B cell (primary cell): ENCODE results near the gene MBP. TPM values are rescaled to one million over a fixed set of nuclear protein-coding genes. Genes with fewer than 3 reads are reported as not detected.

ENCODE experiments used
- ATAC-seq: fragments of 200-7000 bp; cut with Tn5 transposase; one replicate; pipeline ENCODE4 v1.10.0; 2021; ENCODE audit warnings: low read depth, mild to moderate bottlenecking, moderate number of reproducible peaks, moderate library complexity
- CTCF ChIA-PET: fragments of 350-600 bp; sonication (Branson Sonifier 250); formaldehyde crosslinking; loops from one replicate; lab custom pipeline; 2021; ENCODE audit warnings: antibody characterized with exemption, inconsistent platforms; lab: Charles Lee
- POLR2A ChIA-PET: fragments of 350-600 bp; sonication (Branson Sonifier 250); formaldehyde crosslinking; loops from one replicate; lab custom pipeline; 2021; ENCODE audit warnings: antibody characterized with exemption; lab: Charles Lee
- DNase-seq: peaks from one replicate; pipeline ENCODE4 v3.0.0; 2013
- H2AFZ ChIP-seq: 2 replicates; pipeline ENCODE4 v1.6.1; 2012; ENCODE audit warnings: mild to moderate bottlenecking, low read depth, low read length; ENCODE audit not compliant: insufficient read depth, poor library complexity, severe bottlenecking
- H3K27ac ChIP-seq, 2 donors: 1 replicate in 1 of 2; 2 replicates in 1 of 2; pipeline ENCODE4 v1.5.1; 2012 to 2013; ENCODE audit warnings: low read length in 2 of 2, mild to moderate bottlenecking in 2 of 2, moderate library complexity in 1 of 2
- H3K27me3 ChIP-seq, 4 experiments: fragments of 200-600 bp in 1 of 4; sonication (generic) in 1 of 4; replicated peaks in 1 of 4; 1 replicate in 2 of 4; 2 replicates in 2 of 4; pipeline versions ENCODE4 v1.6.1 to v1.7.0; 2013 to 2016; ENCODE audit warnings: low read length in 3 of 4, mild to moderate bottlenecking in 2 of 4, mixed read lengths in 1 of 4, moderate library complexity in 1 of 4; ENCODE audit not compliant: insufficient read depth in 4 of 4, control insufficient read depth in 3 of 4; ENCODE audit errors: control extremely low read depth in 1 of 4
- H3K36me3 ChIP-seq, 2 experiments: replicated peaks in 1 of 2; 1 replicate in 1 of 2; 2 replicates in 1 of 2; pipeline versions ENCODE4 v1.6.1 to v1.7.1; 2013; ENCODE audit warnings: low read length in 1 of 2; ENCODE audit not compliant: insufficient read depth in 2 of 2, control insufficient read depth in 1 of 2; ENCODE audit errors: control extremely low read depth in 1 of 2, extremely low read depth in 1 of 2
- H3K4me1 ChIP-seq, 2 donors: fragments of 200-600 bp in 1 of 2; sonication (generic) in 1 of 2; 1 replicate in 1 of 2; 2 replicates in 1 of 2; pipeline versions ENCODE4 v1.5.1 to v1.6.1; 2013 to 2017; ENCODE audit warnings: low read length in 2 of 2; ENCODE audit not compliant: control insufficient read depth in 2 of 2, insufficient read depth in 2 of 2
- H3K4me2 ChIP-seq: replicated peaks from 2 replicates; pipeline ENCODE3; 2012; ENCODE audit warnings: mild to moderate bottlenecking, low read depth, low read length; ENCODE audit not compliant: poor library complexity, severe bottlenecking
- H3K4me3 ChIP-seq, 5 experiments: fragments of 200-600 bp in 1 of 5; sonication (generic) in 1 of 5; 1 replicate in 3 of 5; 2 replicates in 2 of 5; pipeline versions ENCODE4 v1.5.1 to v1.7.0; 2011 to 2016; ENCODE audit warnings: low read length in 4 of 5, mild to moderate bottlenecking in 4 of 5, low read depth in 2 of 5, control low read depth in 1 of 5, moderate library complexity in 1 of 5; ENCODE audit not compliant: insufficient read depth in 1 of 5; ENCODE audit errors: control extremely low read depth in 1 of 5, extremely low read depth in 1 of 5
- H3K79me2 ChIP-seq: fragments of 200-600 bp; sonication (generic); one replicate; pipeline ENCODE4 v1.6.0; 2016; ENCODE audit warnings: low read length; ENCODE audit not compliant: control insufficient read depth, insufficient read depth
- H3K9ac ChIP-seq: fragments of 200-600 bp; sonication (generic); 2 replicates; pipeline ENCODE4 v1.6.1; 2017; ENCODE audit warnings: mild to moderate bottlenecking, low read length, moderate library complexity
- H3K9me3 ChIP-seq, 3 donors: one replicate each; pipeline versions ENCODE4 v1.6.1 to v1.7.1; 2013; ENCODE audit warnings: low read length in 2 of 3; ENCODE audit not compliant: control insufficient read depth in 2 of 3, insufficient read depth in 1 of 3; ENCODE audit errors: control extremely low read depth in 1 of 3
- H4K20me1 ChIP-seq: 2 replicates; pipeline ENCODE4 v1.6.0; 2012; ENCODE audit warnings: mild to moderate bottlenecking, low read length; ENCODE audit not compliant: insufficient read depth, control insufficient read depth, poor library complexity, severe bottlenecking
- H3K27ac Mint-ChIP-seq: one replicate; pipeline ENCODE4 v1.8.0; 2021; ENCODE audit warnings: mixed read lengths
- H3K27me3 Mint-ChIP-seq: one replicate; pipeline ENCODE4 v1.8.0; 2021; ENCODE audit warnings: mixed read lengths
- H3K4me1 Mint-ChIP-seq: one replicate; pipeline ENCODE4 v1.8.0; 2021; ENCODE audit warnings: mixed read lengths
- H3K4me3 Mint-ChIP-seq: one replicate; pipeline ENCODE4 v1.8.0; 2021; ENCODE audit warnings: mixed read lengths
- H3K9me3 Mint-ChIP-seq: one replicate; pipeline ENCODE4 v1.8.0; 2022; ENCODE audit warnings: mixed read lengths; ENCODE audit not compliant: insufficient read depth
- CTCF ChIP-seq: fragments of 200-600 bp; IDR thresholded peaks from one replicate; pipeline ENCODE4 v1.8.0; 2022; ENCODE audit warnings: antibody characterized with exemption, mild to moderate bottlenecking
- WGBS: methylation state at CpG from one replicate; pipeline ENCODE4 v1.1.5; 2013; ENCODE audit warnings: missing lambda C conversion rate; ENCODE audit not compliant: insufficient coverage; 5-methylcytosine and 5-hydroxymethylcytosine counted together
- intact Hi-C: fragments of 100-400 bp; cut with micrococcal nuclease; formaldehyde crosslinking; loops from one replicate; pipeline ENCODE4 v1.10.0; 2022
- polyA plus RNA-seq: library from polyadenylated mRNA; depleted of rRNA; stranded (reverse); fragments of >200 nt; gene quantifications from 2 replicates; pipeline ENCODE4 v1.2.3, GENCODE V29; 2012
- total RNA-seq, 2 donors: library from RNA; stranded (reverse); fragments of 120-200 nt in 1 of 2; gene quantifications; 1 replicate in 1 of 2; 2 replicates in 1 of 2; pipeline versions ENCODE4 v1.2.3 to v1.2.4, GENCODE V29; 2013 to 2022

Gene MBP
- total and polyA plus RNA-seq, 2 donors (not counting 1 experiment from before 2014, with no cell fraction given), result 30.1 to 192 TPM

DNA sequence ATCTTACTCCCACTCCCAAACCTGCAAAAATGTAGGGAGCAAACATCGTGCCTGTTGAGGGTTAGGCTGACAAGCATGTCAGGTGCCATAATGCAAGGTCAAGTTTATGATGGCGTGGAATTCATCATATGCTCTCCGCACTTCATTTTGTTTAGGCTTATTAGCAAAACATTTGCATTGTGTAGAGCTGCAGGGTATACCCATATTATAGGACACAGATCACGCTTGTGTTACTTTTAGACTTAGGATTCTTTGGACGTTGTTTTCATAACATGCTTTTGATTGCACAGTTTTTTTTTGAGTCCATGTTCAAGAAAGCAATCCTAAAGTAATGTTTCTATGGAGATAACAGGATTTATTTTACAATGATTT lies 22.9 kb downstream of the MBP start:
- H3K27me3 Mint-ChIP-seq, result no peaks in the 10 kb centered on the region
- H3K9me3 Mint-ChIP-seq, result no peaks in the 10 kb centered on the region
- ATAC-seq, result no peak
- WGBS, result no CpG with 5 or more reads among the region's 5 CpGs
- TF ChIP-seq CTCF, result no peak
- H3K4me3 ChIP-seq, result no peak overlapping the region
- intact Hi-C loops, result loop anchor here (2.0 kb wide), 1 partner anchor 15 kb away; no protein-coding TSS in a partner anchor
- CTCF ChIA-PET, result interaction anchor here (2.1 to 2.2 kb wide), 2 partner anchors 47 to 100 kb away, joined by 4 to 6 read pairs; no protein-coding TSS in a partner anchor
- POLR2A ChIA-PET, result interaction anchor here (0.6 kb wide), 1 partner anchor 24 kb away, joined by 7 read pairs; no protein-coding TSS in a partner anchor
- peaks cover 65% of the 10 kb centered on the region for H3K79me2 ChIP-seq
- no peak overlapping the region for H3K27ac ChIP-seq
- H3K9ac ChIP-seq, result no peak overlapping the region
- H3K27ac Mint-ChIP-seq, result no peak overlapping the region
- H3K4me1 Mint-ChIP-seq, result peaks cover 63% of the 10 kb centered on the region
- peaks cover 40% of the 10 kb centered on the region in 2 donors for H3K4me1 ChIP-seq
- no peaks in the 10 kb centered on the region for H3K27me3 ChIP-seq
- no peak overlapping the region for H3K4me3 Mint-ChIP-seq
- no peak overlapping the region for H2AFZ ChIP-seq
- no peak for DNase-seq
- H3K4me2 ChIP-seq, result no peak overlapping the region
- H3K36me3 ChIP-seq, result peaks cover 0 to 34% of the 10 kb centered on the region in 2 experiments
- H4K20me1 ChIP-seq, result peaks cover 61% of the 10 kb centered on the region
- H3K9me3 ChIP-seq, result peaks cover 0 to 4% (median 0%) of the 10 kb centered on the region in 3 donors

- no peak for DNase-seq
- H3K4me1 Mint-ChIP-seq, result peaks cover 62% of the 10 kb centered on the region
- Histone ChIP-seq H3K27me3 (no peaks in the 10 kb centered on the region), H3K27ac (peak overlapping the region in 1 of 2 donors; percentile 70), H2AFZ (no peak overlapping the region), H3K36me3 (peaks cover 0 to 34% of the 10 kb centered on the region in 2 experiments), H3K4me1 (peaks cover 38 to 40% of the 10 kb centered on the region in 2 donors), H3K4me2 (peak overlapping the region; percentile 31), H4K20me1 (peaks cover 61% of the 10 kb centered on the region), H3K79me2 (peaks cover 63% of the 10 kb centered on the region), H3K9me3 (peaks cover 0 to 4% (median 0%) of the 10 kb centered on the region in 3 donors), H3K4me3 (no peak overlapping the region), H3K9ac (no peak overlapping the region)
- ChIA-PET CTCF (interaction anchor here (1.0 to 2.3 kb wide), 9 partner anchors 12 to 109 kb away, joined by 3 to 12 read pairs (median 6); no protein-coding TSS in a partner anchor), POLR2A (interaction anchor here (0.5 to 2.3 kb wide), 4 partner anchors 22 to 28 kb away, joined by 4 to 7 read pairs (median 5); no protein-coding TSS in a partner anchor)
- no peak for TF ChIP-seq CTCF
- ATAC-seq, result no peak
- no peaks in the 10 kb centered on the region for H3K9me3 Mint-ChIP-seq
- intact Hi-C loops, result loop anchor here (2.0 kb wide), 1 partner anchor 16 kb away; no protein-coding TSS in a partner anchor
- no CpG with 5 or more reads among the region's 7 CpGs for WGBS
- peak overlapping the region; percentile 26 for H3K27ac Mint-ChIP-seq
- H3K4me3 Mint-ChIP-seq, result peak overlapping the region; percentile 32
- H3K27me3 Mint-ChIP-seq, result no peaks in the 10 kb centered on the region
These were observed 23.5 kb downstream of the MBP start for GRCh38 chr18:77108821-77109647.
